Measurements from ENCODE around the gene POLR1D. TPM values are rescaled to one million over a fixed set of nuclear protein-coding genes. Genes with fewer than 3 reads are reported as not detected.

Gene POLR1D
- total RNA-seq, 1 experiment from 2014 or later, result 75.6 TPM

DNA sequence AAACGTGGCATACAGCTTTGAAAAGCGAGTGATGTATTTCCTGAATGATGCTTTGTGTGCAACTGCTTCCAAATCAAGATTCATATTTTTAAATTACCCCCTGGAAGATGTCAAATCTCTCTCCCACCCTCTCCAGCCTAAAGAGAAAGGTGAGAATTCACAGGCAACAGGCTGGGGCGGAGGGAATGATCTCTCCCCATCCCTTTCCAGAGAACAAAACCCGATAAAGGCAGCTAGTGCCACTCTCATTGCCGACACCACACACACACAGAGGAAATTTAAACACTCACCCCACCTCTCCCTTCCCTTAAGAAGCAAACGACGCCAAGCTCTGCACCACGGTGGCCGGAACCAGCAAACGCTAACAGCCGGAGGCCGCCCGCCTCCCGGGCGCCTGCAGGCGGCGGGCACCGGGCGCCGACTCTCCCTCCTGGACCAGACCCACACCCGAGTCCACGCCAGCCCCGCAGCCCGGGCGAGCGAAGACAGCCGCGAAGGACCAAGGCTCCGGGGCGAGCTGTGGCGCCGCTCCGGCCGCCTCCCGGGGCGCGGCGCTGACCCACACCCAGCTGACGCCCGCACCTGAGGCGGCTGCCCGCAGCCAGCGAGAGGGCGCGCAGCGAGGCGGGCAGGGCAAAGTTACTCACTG, 1.8 kb upstream of the POLR1D start:
- TF ChIP-seq SIN3A (IDR thresholded peaks at IDR 0.05; ENCODE audit: borderline replicate concordance, insufficient read depth, low read depth, low read length) (no peak), POLR2AphosphoS5 (IDR thresholded peaks at IDR 0.05; ENCODE audit: low read depth, low read length) (no peak), CTCF (IDR thresholded peaks at IDR 0.05) (no peak; the same call in 1 of the 2 replicates), TCF7L2 (IDR thresholded peaks at IDR 0.05; ENCODE audit: low read depth, low read length) (no peak)
- TF ChIP-seq, protein P1, sequence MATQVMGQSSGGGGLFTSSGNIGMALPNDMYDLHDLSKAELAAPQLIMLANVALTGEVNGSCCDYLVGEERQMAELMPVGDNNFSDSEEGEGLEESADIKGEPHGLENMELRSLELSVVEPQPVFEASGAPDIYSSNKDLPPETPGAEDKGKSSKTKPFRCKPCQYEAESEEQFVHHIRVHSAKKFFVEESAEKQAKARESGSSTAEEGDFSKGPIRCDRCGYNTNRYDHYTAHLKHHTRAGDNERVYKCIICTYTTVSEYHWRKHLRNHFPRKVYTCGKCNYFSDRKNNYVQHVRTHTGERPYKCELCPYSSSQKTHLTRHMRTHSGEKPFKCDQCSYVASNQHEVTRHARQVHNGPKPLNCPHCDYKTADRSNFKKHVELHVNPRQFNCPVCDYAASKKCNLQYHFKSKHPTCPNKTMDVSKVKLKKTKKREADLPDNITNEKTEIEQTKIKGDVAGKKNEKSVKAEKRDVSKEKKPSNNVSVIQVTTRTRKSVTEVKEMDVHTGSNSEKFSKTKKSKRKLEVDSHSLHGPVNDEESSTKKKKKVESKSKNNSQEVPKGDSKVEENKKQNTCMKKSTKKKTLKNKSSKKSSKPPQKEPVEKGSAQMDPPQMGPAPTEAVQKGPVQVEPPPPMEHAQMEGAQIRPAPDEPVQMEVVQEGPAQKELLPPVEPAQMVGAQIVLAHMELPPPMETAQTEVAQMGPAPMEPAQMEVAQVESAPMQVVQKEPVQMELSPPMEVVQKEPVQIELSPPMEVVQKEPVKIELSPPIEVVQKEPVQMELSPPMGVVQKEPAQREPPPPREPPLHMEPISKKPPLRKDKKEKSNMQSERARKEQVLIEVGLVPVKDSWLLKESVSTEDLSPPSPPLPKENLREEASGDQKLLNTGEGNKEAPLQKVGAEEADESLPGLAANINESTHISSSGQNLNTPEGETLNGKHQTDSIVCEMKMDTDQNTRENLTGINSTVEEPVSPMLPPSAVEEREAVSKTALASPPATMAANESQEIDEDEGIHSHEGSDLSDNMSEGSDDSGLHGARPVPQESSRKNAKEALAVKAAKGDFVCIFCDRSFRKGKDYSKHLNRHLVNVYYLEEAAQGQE (IDR thresholded peaks at IDR 0.05; ENCODE audit: insufficient read depth in 1 of 2, low read depth in 2 of 2, low read length in 1 of 2), result no peak
- intact Hi-C loops (cut with micrococcal nuclease; ENCODE audit: unreplicated experiment), result no loop called here
- Histone ChIP-seq H3K27me3 (ENCODE audit: control insufficient read depth, insufficient read depth, low read length) (no peaks in the 10 kb centered on the region), H3K4me1 (ENCODE audit: control insufficient read depth, insufficient read depth, low read length) (peaks cover 21% of the 10 kb centered on the region), H3K36me3 (ENCODE audit: control insufficient read depth, insufficient read depth, low read length) (peaks cover 12% of the 10 kb centered on the region), H3K9me3 (ENCODE audit: control insufficient read depth, insufficient read depth, low read depth, low read length) (no peaks in the 10 kb centered on the region), H3K4me3 (ENCODE audit: low read depth in 2 of 2, low read length in 2 of 2) (peak overlapping the region; percentile 81 to 88), H3K27ac (ENCODE audit: low read length) (peak overlapping the region; percentile 72)
- ATAC-seq, result peak; percentile 62
- no TSS peak for BruUV-seq (replicated peaks)
- in situ Hi-C loops (cut with HindIII; ENCODE audit: low pct_unique_long_range_greater_than_20kb, low sequenced_read_pairs), result no loop called here
- DNase-seq (ENCODE audit: low read depth, low spot score), result no peak
- CTCF ChIA-PET, result no interaction called here
- POLR2A ChIA-PET, result interaction anchor here (0.8 kb wide), 1 partner anchor 21 kb away, joined by 3 read pairs; no protein-coding TSS in a partner anchor

GRCh38 chr13:27620377-27621115, 1.1 kb upstream of the POLR1D start, which contains the start of gene LNX2:
TSS of gene LNX2 (minus strand) at chr13:27620529. CDS start at chr13:27581703, 38,826 bp downstream.
- Histone ChIP-seq H3K27ac (ENCODE audit: low read length) (peak within 1 kb of the TSS; percentile 85), H3K9me3 (ENCODE audit: control insufficient read depth, insufficient read depth, low read depth, low read length) (no peaks in the 10 kb centered on the region), H3K4me1 (ENCODE audit: control insufficient read depth, insufficient read depth, low read length) (peaks cover 23% of the 10 kb centered on the region), H3K27me3 (ENCODE audit: control insufficient read depth, insufficient read depth, low read length) (no peaks in the 10 kb centered on the region), H3K36me3 (ENCODE audit: control insufficient read depth, insufficient read depth, low read length) (peaks cover 12% of the 10 kb centered on the region), H3K4me3 (ENCODE audit: low read depth in 2 of 2, low read length in 2 of 2) (peak within 1 kb of the TSS; percentile 88 to 89)
- in situ Hi-C loops (cut with HindIII; ENCODE audit: low pct_unique_long_range_greater_than_20kb, low sequenced_read_pairs) (no loop called here), intact Hi-C loops (cut with micrococcal nuclease; ENCODE audit: unreplicated experiment) (no loop called here)
- ATAC-seq, result peak; percentile 95
- TF ChIP-seq CTCF (IDR thresholded peaks at IDR 0.05), result no peak
- no peak for TF ChIP-seq SIN3A (IDR thresholded peaks at IDR 0.05; ENCODE audit: borderline replicate concordance, insufficient read depth, low read depth, low read length)
- TF ChIP-seq POLR2AphosphoS5 (IDR thresholded peaks at IDR 0.05; ENCODE audit: low read depth, low read length), result no peak
- TF ChIP-seq, protein P1 (IDR thresholded peaks at IDR 0.05; ENCODE audit: insufficient read depth in 1 of 2, low read depth in 2 of 2, low read length in 1 of 2), result no peak
- TF ChIP-seq TCF7L2 (IDR thresholded peaks at IDR 0.05; ENCODE audit: low read depth, low read length), result no peak; the same call in 1 of the 2 replicates
- no peak for DNase-seq (ENCODE audit: low read depth, low spot score)
- ChIA-PET CTCF (interaction anchor here (0.7 kb wide), 1 partner anchor 495 kb away, joined by 5 read pairs; no protein-coding TSS in a partner anchor), POLR2A (interaction anchor here (0.6 to 0.8 kb wide), 2 partner anchors 20 to 62 kb away, joined by 3 to 4 read pairs; no protein-coding TSS in a partner anchor)
- no TSS peak for BruUV-seq (replicated peaks)

Measured in Panc1 (cell line).